ENCODE data around the gene STK11IP. TPM values are rescaled to one million over a fixed set of nuclear protein-coding genes. Genes with fewer than 3 reads are reported as not detected.

STK11IP gene
- total RNA-seq, 4 donors from 2014 or later = 12.3 to 21.3 (median 14.4) TPM

- Histone ChIP-seq H3K36me3 (peaks cover 0 to 31% (median 0%) of the 10 kb centered on the region in 3 donors), H3K4me1 (peaks cover 8 to 29% (median 9%) of the 10 kb centered on the region in 3 donors), H3K9me3 (no peaks in the 10 kb centered on the region), H3K4me3 (no peak overlapping the region), H3K27ac (no peak overlapping the region), H3K27me3 (peaks cover 0 to 24% (median 0%) of the 10 kb centered on the region in 4 donors)
- intact Hi-C loops (cut with DNase I) = no loop called here
- no peak for DNase-seq
- TF ChIP-seq CTCF (IDR thresholded peaks at IDR 0.05) (no peak), POLR2A (IDR thresholded peaks at IDR 0.05) (no peak)
- WGBS, 2 donors = 84 to 85% methylated on average over 5 to 15 of the region's 35 CpGs
Measured at GRCh38 chr2:219567791-219568361, 29.8 kb upstream of the STK11IP start.

GRCh38 chr2:219569041-219569440 lies 28.6 kb upstream of the STK11IP start:
- no peak for DNase-seq
- TF ChIP-seq POLR2A (IDR thresholded peaks at IDR 0.05) (no peak), CTCF (IDR thresholded peaks at IDR 0.05) (no peak)
- no peak overlapping the region for H3K4me3 ChIP-seq
- H3K27me3 ChIP-seq = peaks cover 0 to 24% (median 0%) of the 10 kb centered on the region in 4 donors
- H3K27ac ChIP-seq = no peak overlapping the region
- 77 to 85% methylated on average over 6 of the region's 6 CpGs for WGBS, 2 donors
- intact Hi-C loops (cut with DNase I) = no loop called here
- no peaks in the 10 kb centered on the region for H3K9me3 ChIP-seq
- H3K36me3 ChIP-seq = peaks cover 0 to 22% (median 0%) of the 10 kb centered on the region in 3 donors
- peaks cover 8 to 29% (median 9%) of the 10 kb centered on the region in 3 donors for H3K4me1 ChIP-seq

GRCh38 chr2:219569635-219570034 lies 28.0 kb upstream of the STK11IP start:
- WGBS, 2 donors = 83% methylated on average over 5 to 6 of the region's 6 CpGs
- no peak for DNase-seq
- peak overlapping the region in 2 of 4 donors; percentile 87 to 89 for H3K27ac ChIP-seq
- peaks cover 8 to 29% (median 9%) of the 10 kb centered on the region in 3 donors for H3K4me1 ChIP-seq
- H3K9me3 ChIP-seq = no peaks in the 10 kb centered on the region
- peaks cover 0 to 21% (median 0%) of the 10 kb centered on the region in 3 donors for H3K36me3 ChIP-seq
- peak overlapping the region in 3 of 4 donors; percentile 54 to 79 (median 79) for H3K4me3 ChIP-seq
- TF ChIP-seq POLR2A (IDR thresholded peaks at IDR 0.05) (no peak), CTCF (IDR thresholded peaks at IDR 0.05) (no peak)
- intact Hi-C loops (cut with DNase I) = no loop called here
- H3K27me3 ChIP-seq = peaks cover 0 to 27% (median 0%) of the 10 kb centered on the region in 4 donors

GRCh38 chr2:219570194-219570923 lies 27.3 kb upstream of the STK11IP start:
- no peak for DNase-seq
- Histone ChIP-seq H3K4me1 (peaks cover 8 to 29% (median 9%) of the 10 kb centered on the region in 3 donors), H3K9me3 (no peaks in the 10 kb centered on the region), H3K27me3 (peaks cover 0 to 35% (median 0%) of the 10 kb centered on the region in 4 donors), H3K4me3 (peak overlapping the region; percentile 54 to 79 (median 72)), H3K27ac (peak overlapping the region; percentile 70 to 89 (median 80)), H3K36me3 (peaks cover 0 to 21% (median 0%) of the 10 kb centered on the region in 3 donors)
- WGBS, 2 donors = 0% methylated on average over 12 of the region's 95 CpGs; no CpG with 5 or more reads in 1 of the 2 donors
- no peak for TF ChIP-seq CTCF (IDR thresholded peaks at IDR 0.05)
- peak in 1 of 4 donors; percentile 58 for TF ChIP-seq POLR2A (IDR thresholded peaks at IDR 0.05)
- intact Hi-C loops (cut with DNase I) = no loop called here

- no peak for DNase-seq
- intact Hi-C loops (cut with DNase I) = no loop called here
Measured at GRCh38 chr2:219570924-219571310, 26.7 kb upstream of the STK11IP start.

More at GRCh38 chr2:219570924-219571310, 26.7 kb upstream of the STK11IP start:
- Histone ChIP-seq H3K4me1 (peaks cover 8 to 29% (median 9%) of the 10 kb centered on the region in 3 donors), H3K27me3 (peaks cover 0 to 40% (median 0%) of the 10 kb centered on the region in 4 donors), H3K36me3 (peaks cover 0 to 21% (median 0%) of the 10 kb centered on the region in 3 donors), H3K9me3 (no peaks in the 10 kb centered on the region), H3K4me3 (peak overlapping the region; percentile 54 to 79 (median 72)), H3K27ac (peak overlapping the region; percentile 70 to 89 (median 80))
- 0% methylated on average over 8 of the region's 55 CpGs; no CpG with 5 or more reads in 1 of the 2 donors for WGBS, 2 donors
- no peak for TF ChIP-seq CTCF (IDR thresholded peaks at IDR 0.05)
- TF ChIP-seq POLR2A (IDR thresholded peaks at IDR 0.05) = no peak

Measured in esophagus squamous epithelium (tissue), 5 donors.